DMS53 (cell line): ENCODE data around the gene XRN2.

Experiments
- DNase-seq: peaks from one replicate; lab custom pipeline; 2025; lab: John Stamatoyannopoulos, UW

XRN2 gene

GRCh38 chr20:21301940-21302663 lies 1.0 kb upstream of the XRN2 start:
- peak; percentile 34 for DNase-seq

- no peak for DNase-seq
Observed at GRCh38 chr20:21302664-21303060, 469 bp upstream of the XRN2 start.

- DNase-seq, result no peak
Observed at GRCh38 chr20:21303872-21304586, 898 bp downstream of the XRN2 start.

- no peak for DNase-seq
Observed at GRCh38 chr20:21308340-21308739, 5.2 kb downstream of the XRN2 start.

GRCh38 chr20:21309678-21310467 lies 6.7 kb downstream of the XRN2 start:
- DNase-seq, result no peak

- DNase-seq, result no peak
Observed at GRCh38 chr20:21312813-21313474, 9.8 kb downstream of the XRN2 start.

GRCh38 chr20:21315138-21315537 lies 12.0 kb downstream of the XRN2 start:
- no peak for DNase-seq

GRCh38 chr20:21322083-21322710 lies 19.1 kb downstream of the XRN2 start:
- DNase-seq, result no peak

GRCh38 chr20:21322921-21323331 lies 19.8 kb downstream of the XRN2 start:
- DNase-seq, result no peak

- peak; percentile 31 for DNase-seq
Observed at GRCh38 chr20:21323640-21324039, 20.5 kb downstream of the XRN2 start.

- no peak for DNase-seq
Observed at GRCh38 chr20:21324126-21324525, 21.0 kb downstream of the XRN2 start.

GRCh38 chr20:21325296-21325695 lies 22.2 kb downstream of the XRN2 start:
- DNase-seq, result no peak

- DNase-seq, result no peak
Observed at GRCh38 chr20:21326700-21327099, 23.6 kb downstream of the XRN2 start.

GRCh38 chr20:21336455-21337151 lies 33.5 kb downstream of the XRN2 start:
- no peak for DNase-seq

GRCh38 chr20:21338291-21338690 lies 35.2 kb downstream of the XRN2 start:
- no peak for DNase-seq

- no peak for DNase-seq
Observed at GRCh38 chr20:21339499-21339898, 36.4 kb downstream of the XRN2 start.

- DNase-seq, result no peak
Observed at GRCh38 chr20:21340991-21341697, 38.0 kb downstream of the XRN2 start.

- DNase-seq, result no peak
Observed at GRCh38 chr20:21342656-21343345, 39.7 kb downstream of the XRN2 start.

- DNase-seq, result no peak
Observed at GRCh38 chr20:21344206-21344900, 41.2 kb downstream of the XRN2 start.
